Trophoblast cell (in vitro differentiated cells and primary cell): Measurements from ENCODE around the gene ANKRD12.
A peak's percentile ranks its signal among the peaks of the same experiment; 100 is the strongest.

Source experiments
- DNase-seq, 2 donors: peaks; one replicate each; pipeline ENCODE4 v3.0.0-alpha.2; 2016
- H2AFZ ChIP-seq: 2 replicates; pipeline ENCODE4 v1.6.1; 2013; ENCODE audit warnings: low read length, moderate library complexity, mild to moderate bottlenecking; ENCODE audit not compliant: insufficient read depth, poor library complexity
- H2AK5ac ChIP-seq: 2 replicates; pipeline ENCODE4 v1.6.1; 2013; ENCODE audit warnings: mild to moderate bottlenecking, low read length
- H2BK120ac ChIP-seq: 2 replicates; pipeline ENCODE4 v1.6.1; 2013; ENCODE audit warnings: low read length, mild to moderate bottlenecking, moderate library complexity; ENCODE audit not compliant: insufficient read depth, poor library complexity
- H2BK12ac ChIP-seq: 2 replicates; pipeline ENCODE4 v1.6.1; 2013; ENCODE audit warnings: mild to moderate bottlenecking, low read length, moderate library complexity
- H2BK5ac ChIP-seq: 2 replicates; pipeline ENCODE4 v1.6.1; 2013; ENCODE audit warnings: low read length, low read depth, moderate library complexity, mild to moderate bottlenecking; ENCODE audit not compliant: poor library complexity
- H3K14ac ChIP-seq: 2 replicates; pipeline ENCODE4 v1.6.1; 2013; ENCODE audit warnings: mild to moderate bottlenecking, low read length
- H3K18ac ChIP-seq: 2 replicates; pipeline ENCODE4 v1.6.1; 2013; ENCODE audit warnings: mild to moderate bottlenecking, low read length
- H3K23ac ChIP-seq: 2 replicates; pipeline ENCODE4 v1.6.1; 2013; ENCODE audit warnings: low read length
- H3K27ac ChIP-seq: 2 replicates; pipeline ENCODE4 v1.5.1; 2013; ENCODE audit warnings: low read depth, mild to moderate bottlenecking, inconsistent platforms, low read length, moderate library complexity
- H3K27me3 ChIP-seq: 2 replicates; pipeline ENCODE4 v1.6.1; 2013; ENCODE audit warnings: inconsistent platforms, mild to moderate bottlenecking, low read length, moderate library complexity; ENCODE audit not compliant: insufficient read depth
- H3K36me3 ChIP-seq, 2 experiments: 1 replicate in 1 of 2; 2 replicates in 1 of 2; pipeline ENCODE4 v1.6.1; 2013; ENCODE audit warnings: low read length in 2 of 2, mild to moderate bottlenecking in 2 of 2, moderate library complexity in 1 of 2; ENCODE audit not compliant: insufficient read depth in 2 of 2, control insufficient read depth in 1 of 2
- H3K4ac ChIP-seq: 2 replicates; pipeline ENCODE4 v1.6.1; 2013; ENCODE audit warnings: low read depth, mild to moderate bottlenecking, low read length, moderate library complexity
- H3K4me1 ChIP-seq, 2 experiments: 1 replicate in 1 of 2; 2 replicates in 1 of 2; pipeline ENCODE4 v1.6.1; 2013; ENCODE audit warnings: low read length in 2 of 2, mild to moderate bottlenecking in 2 of 2, moderate library complexity in 1 of 2; ENCODE audit not compliant: insufficient read depth in 2 of 2, control insufficient read depth in 1 of 2
- H3K4me2 ChIP-seq: 2 replicates; pipeline ENCODE4 v1.6.1; 2013; ENCODE audit warnings: inconsistent platforms, mild to moderate bottlenecking, low read length, moderate library complexity
- H3K4me3 ChIP-seq: 2 replicates; pipeline ENCODE4 v1.5.1; 2013; ENCODE audit warnings: mild to moderate bottlenecking, low read depth, low read length, inconsistent platforms
- H3K79me1 ChIP-seq: one replicate; pipeline ENCODE4 v1.6.1; 2013; ENCODE audit warnings: low read length
- H3K79me2 ChIP-seq: 2 replicates; pipeline ENCODE4 v1.6.1; 2013; ENCODE audit warnings: low read length, mild to moderate bottlenecking; ENCODE audit not compliant: control insufficient read depth, insufficient read depth, poor library complexity
- H3K9ac ChIP-seq: 2 replicates; pipeline ENCODE4 v1.6.1; 2013; ENCODE audit warnings: mild to moderate bottlenecking, low read length
- H3K9me3 ChIP-seq: 2 replicates; pipeline ENCODE4 v1.6.1; 2013; ENCODE audit warnings: low read depth, mild to moderate bottlenecking, control low read depth, inconsistent platforms, low read length; ENCODE audit not compliant: insufficient read depth
- H4K12ac ChIP-seq: 2 replicates; pipeline ENCODE4 v1.6.1; 2013; ENCODE audit warnings: low read depth, mild to moderate bottlenecking, low read length, moderate library complexity
- H4K8ac ChIP-seq: 2 replicates; pipeline ENCODE4 v1.6.1; 2013; ENCODE audit warnings: low read depth, mild to moderate bottlenecking, low read length, moderate library complexity
- H4K91ac ChIP-seq: one replicate; pipeline ENCODE4 v1.6.1; 2013; ENCODE audit warnings: low read depth, mild to moderate bottlenecking, low read length, moderate library complexity
- WGBS: extraction: QIAGEN DNeasy Blood & Tissue Kit; methylation state at CpG from one replicate; pipeline ENCODE4 v1.1.7; 2013; ENCODE audit warnings: missing lambda C conversion rate; ENCODE audit not compliant: insufficient read length, insufficient coverage; ENCODE audit errors: extremely low coverage; 5-methylcytosine and 5-hydroxymethylcytosine counted together

The ANKRD12 gene

GRCh38 chr18:9124824-9125223 lies 11.8 kb upstream of the ANKRD12 start:
- Histone ChIP-seq H3K4ac (no peak overlapping the region), H3K36me3 (peaks cover 11 to 17% of the 10 kb centered on the region in 2 experiments), H2BK120ac (no peak overlapping the region), H2BK12ac (no peak overlapping the region), H2AK5ac (no peak overlapping the region), H3K9me3 (no peaks in the 10 kb centered on the region), H3K9ac (no peak overlapping the region), H4K12ac (no peak overlapping the region), H3K27ac (no peak overlapping the region), H4K8ac (no peak overlapping the region), H3K14ac (no peak overlapping the region), H3K27me3 (no peaks in the 10 kb centered on the region), H3K18ac (no peak overlapping the region), H3K4me1 (no peaks in the 10 kb centered on the region), H3K79me1 (no peaks in the 10 kb centered on the region), H2AFZ (no peak overlapping the region), H2BK5ac (no peak overlapping the region), H4K91ac (no peak overlapping the region), H3K4me2 (no peak overlapping the region), H3K23ac (no peak overlapping the region), H3K4me3 (no peak overlapping the region), H3K79me2 (no peaks in the 10 kb centered on the region)
- WGBS = no CpG with 5 or more reads among the region's 1 CpG
- DNase-seq = peak in 1 of 2 donors; percentile 57

DNA sequence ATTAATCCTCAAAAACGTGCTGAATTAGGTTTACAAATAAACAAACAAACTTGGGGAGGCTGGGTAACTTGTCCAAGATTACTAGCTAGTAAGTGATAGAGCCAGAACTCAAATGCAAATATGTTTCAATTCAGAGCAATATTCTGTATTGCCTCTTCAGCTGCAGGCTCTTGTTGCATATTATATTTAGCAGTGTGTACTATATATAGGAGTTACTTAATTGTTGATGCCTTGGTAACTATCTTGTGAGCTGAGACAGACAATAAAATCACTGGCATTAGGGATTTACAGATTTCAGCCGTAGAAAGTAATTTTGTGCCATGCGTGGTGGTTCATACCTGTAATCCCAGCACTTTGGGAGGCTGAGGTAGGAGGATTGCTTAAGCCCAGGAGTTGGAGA lies 10.2 kb upstream of the ANKRD12 start:
- Histone ChIP-seq H3K23ac (no peak overlapping the region), H2BK12ac (no peak overlapping the region), H2AK5ac (no peak overlapping the region), H2BK5ac (no peak overlapping the region), H3K9ac (no peak overlapping the region), H3K9me3 (no peaks in the 10 kb centered on the region), H3K27me3 (no peaks in the 10 kb centered on the region), H3K4me2 (no peak overlapping the region), H2AFZ (no peak overlapping the region), H4K8ac (no peak overlapping the region), H3K4me3 (no peak overlapping the region), H3K27ac (no peak overlapping the region), H3K14ac (no peak overlapping the region), H3K79me1 (no peaks in the 10 kb centered on the region), H4K12ac (no peak overlapping the region), H4K91ac (no peak overlapping the region), H3K4ac (no peak overlapping the region), H3K4me1 (no peaks in the 10 kb centered on the region), H2BK120ac (no peak overlapping the region), H3K36me3 (peaks cover 11 to 17% of the 10 kb centered on the region in 2 experiments), H3K18ac (no peak overlapping the region), H3K79me2 (no peaks in the 10 kb centered on the region)
- no peak for DNase-seq
- no CpG with 5 or more reads among the region's 3 CpGs for WGBS

DNA sequence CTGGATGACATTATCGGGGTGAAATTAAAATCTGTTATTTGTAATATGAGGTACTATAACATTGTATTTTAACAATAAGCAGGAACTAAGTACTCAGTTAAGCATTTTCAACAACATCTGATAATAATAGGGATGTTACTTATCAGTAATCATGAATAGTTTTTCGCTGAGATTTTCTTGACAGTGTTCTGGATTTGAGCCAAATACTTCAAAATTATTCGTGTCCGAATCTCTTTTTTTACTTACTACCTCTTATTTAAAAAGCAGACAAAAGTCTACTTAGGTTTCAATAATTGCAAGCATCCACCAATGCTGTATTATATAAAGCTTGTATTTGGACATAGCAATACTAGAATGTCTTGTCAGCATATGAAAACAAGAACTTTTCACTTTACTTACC lies 6.4 kb upstream of the ANKRD12 start:
- H3K79me2 ChIP-seq = peaks cover 2% of the 10 kb centered on the region
- H4K91ac ChIP-seq = no peak overlapping the region
- no peaks in the 10 kb centered on the region for H3K79me1 ChIP-seq
- no peak overlapping the region for H4K8ac ChIP-seq
- no peak overlapping the region for H2BK5ac ChIP-seq
- DNase-seq = peak in 1 of 2 donors; percentile 63
- H2AFZ ChIP-seq = no peak overlapping the region
- H3K4ac ChIP-seq = no peak overlapping the region
- peaks cover 0 to 3% of the 10 kb centered on the region in 2 experiments for H3K4me1 ChIP-seq
- H3K4me3 ChIP-seq = no peak overlapping the region
- no peak overlapping the region for H3K14ac ChIP-seq
- no peak overlapping the region for H3K27ac ChIP-seq
- H2AK5ac ChIP-seq = no peak overlapping the region
- H2BK12ac ChIP-seq = no peak overlapping the region
- peaks cover 10 to 17% of the 10 kb centered on the region in 2 experiments for H3K36me3 ChIP-seq
- H2BK120ac ChIP-seq = no peak overlapping the region
- H3K4me2 ChIP-seq = no peak overlapping the region
- no peak overlapping the region for H3K18ac ChIP-seq
- H4K12ac ChIP-seq = no peak overlapping the region
- H3K27me3 ChIP-seq = no peaks in the 10 kb centered on the region
- no peak overlapping the region for H3K23ac ChIP-seq
- no peak overlapping the region for H3K9ac ChIP-seq
- WGBS = no CpG with 5 or more reads among the region's 4 CpGs
- peaks cover 2% of the 10 kb centered on the region for H3K9me3 ChIP-seq

- Histone ChIP-seq H2BK12ac (no peak overlapping the region), H3K27me3 (no peaks in the 10 kb centered on the region), H3K4ac (no peak overlapping the region), H4K12ac (no peak overlapping the region), H2BK5ac (no peak overlapping the region), H3K9me3 (peaks cover 2% of the 10 kb centered on the region), H3K36me3 (peaks cover 10 to 15% of the 10 kb centered on the region in 2 experiments), H3K4me3 (no peak overlapping the region), H4K8ac (no peak overlapping the region), H2BK120ac (no peak overlapping the region), H2AFZ (no peak overlapping the region), H3K27ac (no peak overlapping the region), H3K79me2 (peaks cover 2% of the 10 kb centered on the region), H2AK5ac (no peak overlapping the region), H4K91ac (no peak overlapping the region), H3K4me1 (peaks cover 0 to 3% of the 10 kb centered on the region in 2 experiments), H3K79me1 (peaks cover under 1% of the 10 kb centered on the region), H3K4me2 (no peak overlapping the region), H3K9ac (no peak overlapping the region), H3K14ac (no peak overlapping the region), H3K18ac (no peak overlapping the region), H3K23ac (no peak overlapping the region)
- no CpG with 5 or more reads among the region's 2 CpGs for WGBS
- DNase-seq = no peak
Measured at GRCh38 chr18:9130806-9131205, 5.8 kb upstream of the ANKRD12 start.
